Erythroblast (primary cell): ENCODE results near the gene IL16.

Experiments used
- GATA1 ChIP-seq: IDR thresholded peaks from 2 replicates; pipeline ENCODE4 v1.6.1; 2011; ENCODE audit warnings: low read depth, mild to moderate bottlenecking, control low read depth, low read length, moderate library complexity
- POLR2A ChIP-seq: IDR thresholded peaks from 2 replicates; pipeline ENCODE4 v1.6.1; 2011; ENCODE audit warnings: mild to moderate bottlenecking, low read length

GRCh38 chr15:81229586-81229985 is 32.9 kb downstream of the IL16 start:
- TF ChIP-seq POLR2A, result no peak
- no peak for TF ChIP-seq GATA1
